GM18507 (cell line): ENCODE results near the gene ZNF846.
A peak's percentile ranks its signal among the peaks of the same experiment; 100 is the strongest.
"Not testable (repeated sequence)": the region's sequence is repeated elsewhere in the genome, so short reads cannot be mapped to it uniquely, and the experiment has no call there.

Experiments
- DNase-seq: peaks from one replicate; pipeline ENCODE4 v3.0.0; 2011; ENCODE audit warnings: low read depth; ENCODE audit not compliant: insufficient read length; ENCODE audit errors: extremely low spot score
- FAIRE-seq: peaks from 2 replicates; lab custom pipeline; 2011; peaks lifted over from hg19 to GRCh38; lab: Jason Lieb, UNC

The ZNF846 gene

DNA sequence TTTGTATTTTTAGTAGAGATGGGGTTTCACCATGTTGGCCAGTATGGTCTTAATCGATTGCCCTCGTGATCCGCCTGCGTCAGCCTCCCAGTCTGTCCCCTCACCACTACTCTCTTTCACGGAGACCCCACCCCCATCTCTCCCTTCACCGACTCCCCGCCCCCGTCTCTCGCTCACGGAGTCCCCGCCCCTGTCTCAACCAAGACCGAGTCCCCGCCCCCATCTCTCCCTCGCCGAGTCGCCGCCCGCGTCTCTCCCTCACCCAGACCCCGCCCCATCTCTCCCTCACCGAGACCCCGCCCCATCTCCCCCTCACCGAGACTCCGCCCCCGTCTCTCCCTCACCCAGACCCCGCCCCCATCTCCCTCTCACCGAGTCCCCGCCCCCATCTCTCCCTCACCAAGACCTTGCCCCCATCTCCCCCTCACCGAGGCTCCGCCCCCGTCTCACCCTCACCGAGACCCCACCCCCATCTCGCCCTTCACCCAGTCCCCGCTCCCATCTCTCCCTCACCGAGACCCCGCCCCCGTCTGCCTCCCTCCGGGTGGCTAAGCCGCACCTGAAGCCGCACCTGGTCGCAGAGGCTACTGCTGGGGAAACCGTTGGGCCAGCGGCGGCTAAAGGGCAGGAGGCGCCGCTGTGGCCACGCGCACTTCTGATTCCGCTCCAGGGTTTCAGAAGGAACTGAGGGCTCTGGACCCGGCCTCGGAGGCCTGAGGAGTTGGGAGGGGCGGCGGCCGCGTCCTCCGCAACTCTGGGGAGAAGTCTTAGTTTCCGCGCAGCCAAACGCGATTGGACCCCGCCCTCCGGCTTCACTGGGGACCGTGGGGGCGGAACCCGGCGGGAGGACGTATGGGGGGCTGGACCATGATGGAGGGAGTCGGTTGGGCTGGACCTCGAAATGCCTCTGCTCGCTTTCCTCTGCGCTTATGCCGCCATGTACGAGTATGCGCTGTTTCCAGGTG is 17.1 kb upstream of the ZNF846 start:
- peak; percentile 90 for FAIRE-seq
- peak; percentile 83 for DNase-seq

DNA sequence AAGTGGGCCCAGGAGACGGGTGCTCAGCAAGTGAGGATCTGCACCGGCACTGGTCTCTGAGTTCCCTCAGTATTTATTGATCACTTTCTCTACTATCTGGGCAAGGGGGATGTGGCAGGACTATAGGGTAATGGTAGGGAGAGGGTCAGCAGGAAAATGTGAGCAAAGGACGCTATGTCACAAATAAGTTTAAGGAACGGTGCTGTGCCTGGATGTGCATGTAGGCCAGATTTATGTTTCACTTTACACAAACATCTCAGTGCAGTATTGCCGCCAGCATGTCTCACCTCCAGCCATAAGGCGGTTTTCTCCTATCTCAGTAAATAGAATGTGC is 15.6 kb upstream of the ZNF846 start:
- DNase-seq, result not testable (repeated sequence)

DNA sequence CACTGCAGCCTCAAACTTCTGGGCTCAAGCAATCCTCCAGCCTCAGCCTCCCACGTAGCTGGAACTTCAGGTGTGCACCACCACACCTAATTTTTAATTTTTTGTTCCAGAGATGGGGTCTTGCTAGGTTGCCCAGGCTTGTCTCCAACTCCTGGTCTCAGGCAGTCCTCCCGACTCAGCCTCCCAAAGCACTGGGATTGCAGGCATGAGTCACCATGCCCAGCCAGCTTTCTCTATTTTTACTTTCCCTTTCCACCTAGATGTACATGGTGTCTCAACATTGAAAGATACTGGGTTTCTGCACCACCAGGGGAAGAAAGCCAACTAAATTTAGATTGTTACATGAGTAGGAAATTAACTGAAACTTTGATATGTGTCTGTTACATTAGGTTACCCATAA is 13.8 kb upstream of the ZNF846 start:
- no peak for FAIRE-seq
- no peak for DNase-seq

More for the DNA sequence above, 15.6 kb upstream of the ZNF846 start:
- FAIRE-seq, result not testable (repeated sequence)

- FAIRE-seq, result no peak
- DNase-seq, result no peak
Observed at GRCh38 chr19:9757544-9758501, 10.7 kb downstream of the ZNF846 start.

GRCh38 chr19:9752701-9753443 is 15.7 kb downstream of the ZNF846 start:
- DNase-seq, result no peak
- FAIRE-seq, result no peak

DNA sequence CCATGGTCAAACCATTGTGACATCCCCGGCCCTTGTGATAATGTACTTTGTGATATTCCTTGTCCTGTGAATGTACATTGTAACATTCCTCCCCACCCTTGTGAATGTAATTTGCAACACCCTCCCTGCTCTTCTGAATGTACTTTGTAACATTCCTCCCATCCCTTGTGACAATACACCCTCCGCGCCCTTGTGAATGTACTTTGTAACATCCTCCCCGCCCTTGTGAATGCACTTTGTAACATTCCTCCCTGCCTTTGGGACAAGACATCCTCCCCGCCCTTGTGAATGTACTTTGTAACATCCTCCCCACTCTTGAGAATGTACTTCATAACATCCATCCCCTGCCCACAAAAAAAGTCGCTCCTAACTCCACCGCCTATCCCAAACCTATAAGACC is 17.1 kb downstream of the ZNF846 start:
- no peak for FAIRE-seq
- no peak for DNase-seq

DNA sequence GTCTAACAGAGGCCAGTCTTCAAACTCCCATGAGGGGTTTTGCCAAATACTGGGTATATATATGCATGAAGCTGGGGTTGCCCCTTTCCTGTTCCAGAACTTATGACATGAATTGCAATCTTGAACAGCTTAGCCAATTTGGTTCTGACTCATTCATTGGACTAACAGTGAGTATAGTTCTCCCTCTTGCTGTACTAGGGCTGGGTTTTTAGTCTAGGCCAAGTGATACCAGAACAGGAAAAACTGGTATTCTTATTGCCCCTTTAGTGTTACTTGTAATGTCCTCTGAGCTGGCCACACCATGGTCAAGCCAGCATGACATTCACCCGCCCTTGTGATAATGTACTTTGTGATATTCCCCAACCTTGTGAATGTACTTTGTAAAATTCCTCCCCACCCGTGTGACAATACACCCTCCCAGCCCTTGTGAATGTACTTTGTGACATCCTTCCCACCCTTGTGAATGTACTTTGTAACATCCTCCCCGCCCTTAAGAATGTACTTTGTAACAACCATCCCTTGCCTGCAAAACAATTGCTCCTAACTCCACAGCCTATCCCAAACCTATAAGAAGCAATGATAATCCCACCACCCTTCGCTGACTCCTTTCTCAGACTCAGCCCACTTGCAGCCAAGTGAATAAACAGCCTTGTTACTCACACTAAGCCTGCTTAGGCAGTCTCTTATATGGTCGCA is 26.9 kb downstream of the ZNF846 start:
- FAIRE-seq (no peak), DNase-seq (no peak)

DNA sequence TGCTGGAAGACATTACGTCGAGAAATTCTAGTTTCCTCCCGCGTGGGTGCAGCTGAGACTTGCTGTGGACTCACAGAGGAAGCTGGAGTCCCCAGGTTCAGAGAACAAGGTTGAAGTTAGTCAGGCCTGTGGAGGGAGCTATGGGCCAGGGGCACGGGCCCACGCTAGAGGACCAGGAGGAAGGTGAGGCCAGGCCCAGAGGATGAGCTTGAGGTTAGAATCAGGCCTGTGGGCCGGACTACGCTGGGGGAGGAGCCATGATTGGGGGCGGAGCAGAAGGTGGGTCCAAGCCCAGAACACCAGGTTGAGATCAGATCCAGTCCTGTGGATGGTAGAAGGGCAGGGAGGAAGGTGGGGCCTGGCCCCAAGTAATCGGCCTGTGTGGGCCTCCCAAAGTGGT is 32.6 kb downstream of the ZNF846 start:
- no peak for FAIRE-seq
- DNase-seq, result no peak

GRCh38 chr19:9730056-9730455 is 38.5 kb downstream of the ZNF846 start:
- DNase-seq, FAIRE-seq: not testable (repeated sequence)

DNA sequence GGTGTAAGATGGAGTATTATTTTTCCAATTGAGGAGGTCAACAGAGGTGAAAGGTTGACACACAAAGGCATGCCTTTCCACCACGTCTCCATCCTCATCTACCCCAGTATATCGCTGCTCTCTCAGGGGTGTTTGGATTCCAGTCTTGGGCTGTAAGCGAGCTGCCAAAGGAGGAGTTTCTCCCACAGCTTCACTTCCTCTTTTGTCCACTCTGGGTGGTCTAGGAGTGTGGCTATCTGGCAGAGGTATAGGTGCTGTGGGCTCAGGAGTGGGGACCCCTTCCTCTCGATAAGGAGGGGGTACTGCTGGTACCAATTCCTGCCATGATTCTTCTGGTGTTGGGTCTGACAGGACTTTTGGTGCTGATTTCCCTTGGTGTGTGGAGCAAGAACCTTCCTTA is 39.4 kb downstream of the ZNF846 start:
- no peak for FAIRE-seq
- DNase-seq, result no peak

DNA sequence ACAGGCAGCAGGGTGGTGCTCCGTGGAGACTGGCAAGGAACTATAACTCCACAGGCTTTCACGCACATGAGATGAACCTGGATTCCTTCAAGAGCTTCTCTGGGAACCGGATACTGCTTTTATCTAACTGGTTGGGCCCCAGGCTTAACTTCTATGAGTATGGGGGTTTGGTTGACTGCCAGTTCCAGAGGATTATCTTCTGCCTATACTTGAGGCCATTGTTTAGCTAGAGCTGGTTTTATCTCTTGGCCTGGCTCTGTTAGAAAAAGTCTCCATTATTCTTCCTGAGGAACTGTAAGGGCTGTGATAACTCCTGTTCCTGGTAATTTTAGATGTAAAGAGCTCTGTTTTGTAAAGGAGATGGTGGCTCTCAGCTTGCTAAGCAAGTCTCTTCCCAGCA is 40.9 kb downstream of the ZNF846 start:
- DNase-seq (no peak), FAIRE-seq (no peak)

- FAIRE-seq, DNase-seq: not testable (repeated sequence)
Observed at GRCh38 chr19:9725508-9726201, 42.9 kb downstream of the ZNF846 start.

DNA sequence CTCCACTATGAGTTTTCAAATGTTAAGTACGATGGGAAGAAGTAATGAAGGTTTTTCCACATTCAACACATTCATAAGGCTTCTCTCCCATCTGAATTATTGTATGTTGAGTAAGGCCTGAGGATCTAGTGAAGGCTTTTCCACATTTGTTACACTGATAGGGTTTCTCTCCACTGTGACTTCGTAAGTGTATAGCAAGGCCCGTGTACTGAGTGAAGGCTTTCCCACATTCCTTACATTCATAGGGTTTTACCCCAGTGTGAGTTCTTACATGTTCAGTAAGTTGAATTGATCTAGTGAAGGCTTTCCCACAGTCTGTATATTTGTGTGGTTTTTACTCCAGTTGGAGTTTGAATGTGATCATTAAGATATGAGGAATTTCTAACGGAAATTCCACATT is 44.4 kb downstream of the ZNF846 start:
- FAIRE-seq (no peak), DNase-seq (no peak)

DNA sequence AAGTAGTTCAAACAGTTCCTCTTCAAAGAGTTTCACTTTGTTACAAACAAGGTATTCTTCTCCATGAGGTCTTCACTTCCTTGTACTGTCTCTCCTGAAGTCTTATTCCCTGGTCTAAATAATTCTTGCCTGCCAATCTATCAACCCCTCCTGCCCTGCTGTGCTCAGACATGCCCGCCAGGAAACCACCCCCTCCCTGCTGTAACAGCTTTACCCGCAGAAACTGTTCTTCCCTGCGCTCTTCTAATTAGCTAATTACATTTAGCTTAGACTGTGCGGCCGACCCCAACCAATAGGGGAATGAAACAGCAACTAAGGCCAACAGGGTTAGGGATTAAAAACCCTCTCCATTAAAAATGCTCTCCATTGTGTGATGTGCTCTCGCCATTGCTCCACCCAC is 46.7 kb downstream of the ZNF846 start:
- no peak for FAIRE-seq
- no peak for DNase-seq

- FAIRE-seq, result no peak
- no peak for DNase-seq
Observed at GRCh38 chr19:9720541-9720940, 48.0 kb downstream of the ZNF846 start.

DNA sequence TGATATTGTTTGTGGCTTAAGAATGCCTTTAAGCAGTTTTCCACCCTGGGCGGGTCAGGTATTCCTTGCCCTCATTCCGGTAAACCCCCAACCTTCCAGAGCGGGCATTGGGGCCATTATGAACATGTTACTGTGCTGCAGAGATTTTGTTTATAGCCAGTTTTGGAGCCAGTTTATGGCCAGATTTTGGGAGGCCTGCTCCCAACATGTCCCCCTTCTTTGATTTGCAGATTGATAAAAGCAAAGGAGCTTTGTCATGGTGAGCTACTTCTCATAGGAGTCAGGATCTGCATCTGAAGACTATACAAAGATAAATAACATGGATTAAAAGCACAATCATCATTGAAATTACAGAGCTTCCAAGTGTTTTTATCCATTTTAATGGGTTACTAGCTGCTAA is 56.7 kb downstream of the ZNF846 start:
- DNase-seq (no peak), FAIRE-seq (no peak)

DNA sequence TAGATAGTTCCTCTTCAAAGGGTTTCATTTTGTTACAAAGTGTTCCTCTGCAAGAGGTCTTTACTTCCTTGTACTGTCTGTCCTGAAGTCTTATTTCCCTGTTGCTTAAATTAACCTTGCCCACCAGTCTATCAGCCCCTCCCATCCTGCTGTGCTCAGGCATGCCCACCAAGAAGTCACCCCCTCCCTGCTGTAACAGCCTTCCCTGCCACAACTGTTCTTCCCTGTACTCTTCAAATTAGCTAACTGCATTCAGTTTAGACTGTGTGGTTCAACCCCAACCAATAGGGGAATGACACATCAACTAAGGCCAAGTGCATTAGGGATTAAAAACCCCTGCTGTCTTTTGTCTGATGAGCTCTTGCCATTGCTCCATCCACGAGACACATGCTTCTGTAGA is 59.2 kb downstream of the ZNF846 start:
- DNase-seq (no peak), FAIRE-seq (no peak)

GRCh38 chr19:9705836-9706235 is 62.7 kb downstream of the ZNF846 start:
- FAIRE-seq, result no peak
- no peak for DNase-seq

DNA sequence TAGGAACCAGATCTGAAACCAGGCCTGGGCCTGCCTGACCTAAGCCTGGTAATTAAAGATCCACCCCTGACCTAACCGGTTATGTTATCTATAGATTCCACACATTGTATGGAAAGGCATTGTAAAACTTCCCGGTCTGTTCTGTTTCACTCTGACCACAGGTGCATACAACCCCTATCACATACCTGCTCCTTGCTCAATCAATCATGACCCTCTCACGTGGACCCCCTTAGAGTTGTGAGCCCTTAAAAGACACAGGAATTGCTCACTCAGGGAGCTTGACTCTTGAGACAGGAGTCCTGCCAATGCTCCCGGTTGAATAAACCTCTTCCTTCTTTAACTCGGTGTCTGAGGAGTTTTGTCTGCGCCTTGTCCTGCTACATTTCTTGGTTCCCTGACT is 66.4 kb downstream of the ZNF846 start:
- no peak for FAIRE-seq
- DNase-seq, result no peak
